IMR-90 (cell line): Measurements from ENCODE around the gene DND1. TPM values are rescaled to one million over a fixed set of nuclear protein-coding genes. Genes with fewer than 3 reads are reported as not detected.

Source experiments
- ATAC-seq: fragments of 200-7000 bp; cut with Tn5 transposase; 2 replicates; pipeline ENCODE4 v1.9.1; 2020; ENCODE audit warnings: low read depth, mild to moderate bottlenecking, moderate library complexity
- Bru-seq: library from RNA; stranded (reverse); fragments of 400-500 nt; gene quantifications from one replicate; lab custom pipeline; 2021; lab: Mats Ljungman, UMichigan
- BruChase-seq, 2 experiments: library from RNA; stranded (reverse); fragments of 400-500 nt; gene quantifications; one replicate each; lab custom pipeline; 2021; lab: Mats Ljungman, UMichigan
- BruUV-seq: library from RNA; stranded (reverse); fragments of 400-500 nt; replicated peaks from 2 replicates; lab custom pipeline; 2021; lab: Mats Ljungman, UMichigan
- CTCF ChIA-PET: fragments of 300-600 bp; formaldehyde crosslinking; extraction: SDS; loops from one replicate; lab custom pipeline; 2021; ENCODE audit warnings: antibody characterized with exemption; lab: Yijun Ruan, JAX
- POLR2A ChIA-PET: fragments of 300-600 bp; sonication (Branson Sonifier 250); formaldehyde crosslinking; loops from one replicate; lab custom pipeline; 2022; ENCODE audit warnings: antibody characterized with exemption; ENCODE audit not compliant: unreplicated experiment; lab: Charles Lee
- DNase-seq: peaks from one replicate; pipeline ENCODE4 v3.0.0; 2013
- H2AFZ ChIP-seq: replicated peaks from 2 replicates; pipeline ENCODE3; 2013; ENCODE audit warnings: low read length, mild to moderate bottlenecking; ENCODE audit not compliant: poor library complexity
- H2AK5ac ChIP-seq: 2 replicates; pipeline ENCODE4 v1.6.1; 2013; ENCODE audit warnings: low read depth, low read length, inconsistent platforms
- H2AK9ac ChIP-seq: replicated peaks from 2 replicates; pipeline ENCODE3; 2013; ENCODE audit warnings: mild to moderate bottlenecking, low read depth, low read length, moderate library complexity; ENCODE audit not compliant: poor library complexity
- H2BK120ac ChIP-seq: 2 replicates; pipeline ENCODE4 v1.6.1; 2013; ENCODE audit warnings: low read depth, low read length, inconsistent platforms
- H2BK15ac ChIP-seq: 3 replicates; pipeline ENCODE4 v1.6.1; 2013; ENCODE audit warnings: low read depth, low read length, inconsistent platforms
- H2BK20ac ChIP-seq: 2 replicates; pipeline ENCODE4 v1.6.1; 2013; ENCODE audit warnings: low read depth, mild to moderate bottlenecking, inconsistent platforms, low read length, moderate library complexity
- H2BK5ac ChIP-seq: 2 replicates; pipeline ENCODE4 v1.6.1; 2013; ENCODE audit warnings: mild to moderate bottlenecking, low read depth, low read length, inconsistent platforms; ENCODE audit not compliant: poor library complexity, severe bottlenecking
- H3K14ac ChIP-seq: replicated peaks from 2 replicates; pipeline ENCODE4 v1.6.1; 2013; ENCODE audit warnings: low read depth, low read length, inconsistent platforms
- H3K18ac ChIP-seq: 2 replicates; pipeline ENCODE4 v1.6.1; 2013; ENCODE audit warnings: low read depth, low read length, control low read depth
- H3K23ac ChIP-seq: 2 replicates; pipeline ENCODE4 v1.6.1; 2013; ENCODE audit warnings: low read depth, low read length, inconsistent platforms
- H3K27ac ChIP-seq: 2 replicates; pipeline ENCODE4 v1.5.1; 2013; ENCODE audit warnings: mild to moderate bottlenecking, control low read depth, low read length; ENCODE audit not compliant: insufficient read depth
- H3K27me3 ChIP-seq: 2 replicates; pipeline ENCODE4 v1.6.1; 2013; ENCODE audit warnings: low read length; ENCODE audit not compliant: control insufficient read depth, insufficient read depth
- H3K36me3 ChIP-seq: 2 replicates; pipeline ENCODE4 v1.6.1; 2013; ENCODE audit warnings: low read length, mixed read lengths; ENCODE audit not compliant: control insufficient read depth, insufficient read depth
- H3K4ac ChIP-seq: 2 replicates; pipeline ENCODE4 v1.6.1; 2013; ENCODE audit warnings: low read depth, low read length, inconsistent platforms
- H3K4me1 ChIP-seq: 2 replicates; pipeline ENCODE4 v1.6.1; 2013; ENCODE audit warnings: low read length, mixed read lengths; ENCODE audit not compliant: control insufficient read depth, insufficient read depth
- H3K4me2 ChIP-seq: 2 replicates; pipeline ENCODE4 v1.6.1; 2013; ENCODE audit warnings: low read depth, mild to moderate bottlenecking, control low read depth, low read length, moderate library complexity
- H3K4me3 ChIP-seq: 2 replicates; pipeline ENCODE4 v1.5.1; 2013; ENCODE audit warnings: low read depth, mild to moderate bottlenecking, control low read depth, low read length, moderate library complexity; ENCODE audit not compliant: insufficient read depth
- H3K56ac ChIP-seq: 2 replicates; pipeline ENCODE4 v1.6.1; 2013; ENCODE audit warnings: low read length, inconsistent platforms; ENCODE audit not compliant: insufficient read depth; ENCODE audit errors: extremely low read depth
- H3K79me1 ChIP-seq, 2 experiments: 2 replicates each; pipeline ENCODE4 v1.6.1; 2013; ENCODE audit warnings: low read length in 2 of 2, inconsistent platforms in 1 of 2, low read depth in 1 of 2
- H3K9ac ChIP-seq: 2 replicates; pipeline ENCODE4 v1.6.1; 2013; ENCODE audit warnings: low read depth, low read length, control low read depth
- H3K9me1 ChIP-seq: 2 replicates; pipeline ENCODE4 v1.6.1; 2013; ENCODE audit warnings: low read length, inconsistent platforms; ENCODE audit not compliant: insufficient read depth
- H3K9me3 ChIP-seq: 2 replicates; pipeline ENCODE4 v1.6.1; 2013; ENCODE audit warnings: low read length; ENCODE audit not compliant: control insufficient read depth, insufficient read depth
- H4K20me1 ChIP-seq: 2 replicates; pipeline ENCODE4 v1.6.1; 2013; ENCODE audit warnings: low read length, inconsistent platforms; ENCODE audit not compliant: insufficient read depth
- H4K5ac ChIP-seq: 2 replicates; pipeline ENCODE4 v1.6.1; 2013; ENCODE audit warnings: mild to moderate bottlenecking, low read depth, low read length, control low read depth
- H4K8ac ChIP-seq, 2 experiments: 2 replicates each; pipeline ENCODE4 v1.6.1; 2013; ENCODE audit warnings: low read depth in 2 of 2, low read length in 2 of 2, control low read depth in 1 of 2, inconsistent platforms in 1 of 2
- H4K91ac ChIP-seq: 2 replicates; pipeline ENCODE4 v1.6.1; 2013; ENCODE audit warnings: low read depth, low read length, inconsistent platforms; ENCODE audit not compliant: insufficient read depth
- FOS ChIP-seq: fragments of 150-350 bp; IDR thresholded peaks from 2 replicates; pipeline ENCODE4 v1.6.1; 2016; ENCODE audit warnings: low read depth, low read length
- MAFK ChIP-seq: IDR thresholded peaks from 2 replicates; pipeline ENCODE4 v1.6.1; 2012; ENCODE audit warnings: low read depth, low read length, improper control_type of control experiment
- MAZ ChIP-seq: IDR thresholded peaks from 2 replicates; pipeline ENCODE4 v1.6.1; 2012; ENCODE audit warnings: low read depth, mild to moderate bottlenecking, low read length, improper control_type of control experiment, moderate library complexity, borderline replicate concordance
- POLR2A ChIP-seq: IDR thresholded peaks from 2 replicates; pipeline ENCODE4 v1.6.1; 2012; ENCODE audit warnings: mild to moderate bottlenecking, low read depth, low read length
- RAD21 ChIP-seq: IDR thresholded peaks from 2 replicates; pipeline ENCODE4 v1.6.1; 2012; ENCODE audit warnings: low read length, improper control_type of control experiment
- SMC3 ChIP-seq: fragments of 150-350 bp; IDR thresholded peaks from 2 replicates; pipeline ENCODE4 v1.6.1; 2016; ENCODE audit warnings: low read depth, mild to moderate bottlenecking, antibody characterized with exemption, low read length, moderate library complexity
- WGBS, 2 experiments: methylation state at CpG; one replicate each; pipeline versions ENCODE4 v1.1.5 to v1.1.7; 2013; ENCODE audit warnings: missing lambda C conversion rate in 2 of 2; ENCODE audit not compliant: insufficient read length in 1 of 2; ENCODE audit errors: extremely low coverage in 2 of 2; 5-methylcytosine and 5-hydroxymethylcytosine counted together
- dilution Hi-C: fragments of 300-500 bp; cut with HindIII; formaldehyde crosslinking; loops from one replicate; pipeline ENCODE4 v1.14.3; 2018; ENCODE audit warnings: low sequenced_read_pairs; ENCODE audit not compliant: unreplicated experiment
- in situ Hi-C: fragments of 300-500 bp; cut with MboI; formaldehyde crosslinking; loops from 3 replicates; pipeline ENCODE4 v1.14.3; 2019; ENCODE audit warnings: low sequenced_read_pairs, inconsistent platforms, mixed read lengths
- intact Hi-C: fragments of 100-400 bp; cut with micrococcal nuclease; formaldehyde crosslinking; loops from 2 replicates; pipeline ENCODE4 v1.10.0; 2022
- long read RNA-seq: library from polyadenylated mRNA; unstranded; transcript quantifications from one replicate; pipeline ENCODE4 v2.0.0, GENCODE V29; 2021; ENCODE audit not compliant: unreplicated experiment
- polyA plus RNA-seq, 3 experiments: library from polyadenylated mRNA; depleted of rRNA; stranded (reverse); fragments of >200 nt; gene quantifications; 2 replicates each; pipeline ENCODE4 v1.2.3, GENCODE V29; 2012; ENCODE audit warnings: low replicate concordance in 1 of 3
- total RNA-seq: library from RNA; depleted of rRNA; stranded (reverse); fragments of >200 nt; gene quantifications from 2 replicates; pipeline ENCODE4 v1.2.3, GENCODE V29; 2012; rRNA removed
- TF ChIP-seq, protein P1 (sequence below): fragments of 150-350 bp; IDR thresholded peaks from 2 replicates; pipeline ENCODE4 v1.6.1; 2016; ENCODE audit warnings: low read depth, mild to moderate bottlenecking, low read length, moderate library complexity, borderline replicate concordance

The DND1 gene
- total RNA-seq (under 0.01 TPM in 2 replicates), polyA plus RNA-seq (2012; rRNA removed) (0.63 and 0.67 TPM in 2 replicates), Bru-seq, nascent RNA (percentile 40 among the genes with signal in this experiment), BruChase-seq, experiment 1, labeled RNA remaining after a 6-hour chase (percentile 44 among the genes with signal in this experiment), BruChase-seq, experiment 2, labeled RNA remaining after a 2-hour chase (percentile 31 among the genes with signal in this experiment)
- 0.08 and 0.40 TPM in 2 replicates for polyA plus RNA-seq (2012; cell fraction: cytosol; rRNA removed)
- polyA plus RNA-seq (2012; cell fraction: nucleus; rRNA removed; ENCODE audit: low replicate concordance): 3.8 and 12.4 TPM in 2 replicates
- long read RNA-seq, partial matches to known transcripts: 0 of 7 reads
- long read RNA-seq, other reads (novel, unspliced or antisense): 7 of 7 reads

DNA sequence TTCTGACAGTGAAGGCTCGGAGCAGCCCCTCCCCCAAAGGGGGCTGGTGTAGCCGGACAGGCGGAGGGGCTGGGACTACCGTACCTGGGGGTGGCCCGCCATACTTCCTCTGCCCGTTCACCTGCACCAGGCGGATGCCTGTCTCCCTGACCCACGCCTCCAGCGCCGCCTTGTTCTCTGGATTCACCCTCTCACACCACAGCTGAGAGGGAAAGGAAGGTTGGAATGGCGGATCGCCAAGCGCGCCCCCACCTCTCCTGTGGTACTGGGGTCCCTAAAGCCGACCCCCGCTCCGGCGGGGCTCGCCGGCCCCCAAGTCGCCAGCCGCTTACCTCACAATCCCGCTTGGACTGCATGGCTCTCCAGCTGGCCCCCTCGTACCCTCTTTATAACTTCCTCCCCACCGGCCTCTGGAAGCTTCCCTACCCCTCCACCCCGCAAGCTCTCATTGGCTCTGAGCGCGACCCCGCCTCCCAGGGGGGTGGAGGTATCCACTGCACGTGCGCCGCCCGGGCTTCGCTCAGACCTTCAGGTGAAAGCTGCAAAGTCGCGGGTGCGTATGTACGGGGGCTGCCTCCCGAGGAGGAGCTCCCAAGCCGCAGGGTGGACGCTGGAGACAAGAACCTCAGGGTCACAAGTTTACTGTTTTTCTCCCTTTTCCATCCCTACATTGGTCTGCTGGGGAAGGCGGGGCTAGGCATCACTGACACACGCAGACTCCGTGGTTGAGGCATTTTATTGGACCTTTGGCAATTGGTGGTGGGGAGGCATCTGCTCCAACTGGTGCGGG lies at the start of gene DND1:
Gene DND1 (minus strand): TSS at position 390 of the 790 bp plus-strand sequence. CDS start 34 bp downstream, at position 356.
- DNase-seq (no peak), ATAC-seq (no peak)
- H3K18ac ChIP-seq: no peak within 1 kb of the TSS
- no peak within 1 kb of the TSS for H2BK15ac ChIP-seq
- H2AK9ac ChIP-seq: peak within 1 kb of the TSS; percentile 42
- H3K27me3 ChIP-seq: no peaks in the 10 kb centered on the region
- no peak within 1 kb of the TSS for H2BK5ac ChIP-seq
- peaks cover 9% of the 10 kb centered on the region; the same call in 1 of the 2 replicates for H3K9me1 ChIP-seq
- WGBS, 2 experiments: 80% methylated on average over 9 of the region's 45 CpGs; no CpG with 5 or more reads in 1 of the 2 experiments
- intact Hi-C loops: no loop called here
- H3K4me3 ChIP-seq: no peak within 1 kb of the TSS
- no peak within 1 kb of the TSS for H3K56ac ChIP-seq
- H2AFZ ChIP-seq: no peak within 1 kb of the TSS
- H3K27ac ChIP-seq: no peak within 1 kb of the TSS
- dilution Hi-C loops: no loop called here
- in situ Hi-C loops: no loop called here
- no peaks in the 10 kb centered on the region for H3K9me3 ChIP-seq
- peaks cover 0 to 23% of the 10 kb centered on the region in 2 experiments; a peak in 3 of 4 replicates for H3K79me1 ChIP-seq
- TF ChIP-seq, protein P1, sequence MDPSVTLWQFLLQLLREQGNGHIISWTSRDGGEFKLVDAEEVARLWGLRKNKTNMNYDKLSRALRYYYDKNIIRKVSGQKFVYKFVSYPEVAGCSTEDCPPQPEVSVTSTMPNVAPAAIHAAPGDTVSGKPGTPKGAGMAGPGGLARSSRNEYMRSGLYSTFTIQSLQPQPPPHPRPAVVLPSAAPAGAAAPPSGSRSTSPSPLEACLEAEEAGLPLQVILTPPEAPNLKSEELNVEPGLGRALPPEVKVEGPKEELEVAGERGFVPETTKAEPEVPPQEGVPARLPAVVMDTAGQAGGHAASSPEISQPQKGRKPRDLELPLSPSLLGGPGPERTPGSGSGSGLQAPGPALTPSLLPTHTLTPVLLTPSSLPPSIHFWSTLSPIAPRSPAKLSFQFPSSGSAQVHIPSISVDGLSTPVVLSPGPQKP: no peak
- TF ChIP-seq FOS (no peak), MAZ (no peak), POLR2A (no peak), RAD21 (no peak), SMC3 (no peak), MAFK (no peak)
- ChIA-PET CTCF (no interaction called here), POLR2A (no interaction called here)
- no peak within 1 kb of the TSS for H2BK20ac ChIP-seq
- H3K9ac ChIP-seq: no peak within 1 kb of the TSS
- H4K8ac ChIP-seq: no peak within 1 kb of the TSS
- no peak within 1 kb of the TSS; the same call in 1 of the 2 replicates for H4K5ac ChIP-seq
- no peak within 1 kb of the TSS for H2AK5ac ChIP-seq
- peaks cover 5% of the 10 kb centered on the region; the same call in 1 of the 2 replicates for H4K20me1 ChIP-seq
- H3K4me2 ChIP-seq: no peak within 1 kb of the TSS
- H4K91ac ChIP-seq: no peak within 1 kb of the TSS
- no peak within 1 kb of the TSS for H3K4ac ChIP-seq
- H3K4me1 ChIP-seq: no peaks in the 10 kb centered on the region; the same call in 1 of the 2 replicates
- no peak within 1 kb of the TSS for H2BK120ac ChIP-seq
- H3K14ac ChIP-seq: no peak within 1 kb of the TSS
- H3K36me3 ChIP-seq: peaks cover 66% of the 10 kb centered on the region
- BruUV-seq: no TSS peak
- H3K23ac ChIP-seq: no peak within 1 kb of the TSS
